GM12891 (cell line): ENCODE data around the gene MARVELD3.

ENCODE experiments used
- POLR2A ChIP-seq: IDR thresholded peaks from 2 replicates; pipeline ENCODE4 v1.6.1; 2011; ENCODE audit warnings: low read depth, low read length, control low read depth
- POLR2AphosphoS5 ChIP-seq: IDR thresholded peaks from 2 replicates; pipeline ENCODE4 v1.6.1; 2011; ENCODE audit warnings: low read depth, low read length, control low read depth
- TAF1 ChIP-seq: IDR thresholded peaks from 2 replicates; pipeline ENCODE4 v1.6.1; 2011; ENCODE audit warnings: low read depth, low read length, control low read depth

DNA sequence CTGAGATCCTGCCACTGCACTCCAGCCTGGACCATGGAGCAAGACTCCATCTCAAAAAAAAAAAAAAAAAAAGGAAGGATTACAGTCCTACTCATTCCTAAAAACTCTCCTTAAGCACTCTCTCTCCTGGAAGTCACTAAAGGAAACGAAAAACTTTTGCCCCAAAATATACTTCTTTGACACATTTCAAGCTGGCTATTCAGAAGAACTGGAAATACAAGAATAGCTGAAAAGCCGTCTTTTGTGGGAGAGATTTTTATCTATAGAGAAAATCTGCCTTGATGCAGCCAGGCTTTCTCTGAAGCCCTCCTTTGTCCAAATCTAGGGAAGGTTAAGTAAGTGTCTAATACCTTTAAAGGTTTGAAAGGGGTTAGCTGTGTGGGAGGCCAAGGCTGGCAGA lies 16.9 kb upstream of the MARVELD3 start:
- TF ChIP-seq POLR2A (no peak), POLR2AphosphoS5 (no peak), TAF1 (no peak)
